GM13977 (cell line): ENCODE measurements around the gene MGP.

Experiments
- DNase-seq: peaks from one replicate; pipeline ENCODE4 v3.0.0; 2012; ENCODE audit warnings: low spot score
- CTCF ChIP-seq: IDR thresholded peaks from 2 replicates; pipeline ENCODE4 v1.5.1; 2012; ENCODE audit warnings: mild to moderate bottlenecking, control low read depth; ENCODE audit not compliant: insufficient read depth; ENCODE audit errors: extremely low read depth, missing control alignments
- in situ Hi-C: fragments of 300-500 bp; cut with MboI; formaldehyde crosslinking; loops from one replicate; pipeline ENCODE4 v1.12.0; 2022; ENCODE audit warnings: low sequenced_read_pairs, low pct_unique_long_range_greater_than_20kb, mixed read lengths, inconsistent platforms; ENCODE audit not compliant: unreplicated experiment

Gene MGP

GRCh38 chr12:14928931-14929330, 43.3 kb upstream of the MGP start:
- in situ Hi-C loops, result no loop called here
- TF ChIP-seq CTCF, result no peak
- DNase-seq, result no peak

- TF ChIP-seq CTCF, result no peak
- in situ Hi-C loops, result no loop called here
- no peak for DNase-seq
Measured at GRCh38 chr12:14927267-14927666, 41.6 kb upstream of the MGP start.

- in situ Hi-C loops, result no loop called here
- no peak for DNase-seq
- no peak for TF ChIP-seq CTCF
Measured at GRCh38 chr12:14924541-14924940, 38.9 kb upstream of the MGP start.

- in situ Hi-C loops, result no loop called here
- no peak for TF ChIP-seq CTCF
- no peak for DNase-seq
Measured at GRCh38 chr12:14923944-14924343, 38.3 kb upstream of the MGP start.

- TF ChIP-seq CTCF, result no peak
- in situ Hi-C loops, result no loop called here
- DNase-seq, result no peak
Measured at GRCh38 chr12:14921218-14921617, 35.6 kb upstream of the MGP start.

GRCh38 chr12:14920475-14921126, 34.9 kb upstream of the MGP start:
- in situ Hi-C loops, result no loop called here
- TF ChIP-seq CTCF, result no peak
- DNase-seq, result no peak

- in situ Hi-C loops, result no loop called here
Measured at GRCh38 chr12:14919455-14919854, 33.8 kb upstream of the MGP start.

More at GRCh38 chr12:14919455-14919854, 33.8 kb upstream of the MGP start:
- DNase-seq, result no peak
- TF ChIP-seq CTCF, result no peak
